Breast epithelium (tissue), 4 donors: ENCODE data around the gene SAPCD2. TPM values are rescaled to one million over a fixed set of nuclear protein-coding genes. Genes with fewer than 3 reads are reported as not detected.

Experiments used
- DNase-seq, 2 donors: peaks; one replicate each; pipeline ENCODE4 v3.0.0-alpha.2; 2019; ENCODE audit warnings: low spot score in 2 of 2
- H3K27ac ChIP-seq, 2 donors: fragments of 200-600 bp; sonication (generic) in 1 of 2; one replicate each; pipeline ENCODE4 v1.5.1; 2016 to 2019; ENCODE audit warnings: mild to moderate bottlenecking in 1 of 2
- H3K27me3 ChIP-seq, 2 donors: fragments of 200-600 bp; sonication (generic) in 1 of 2; one replicate each; pipeline versions ENCODE4 v1.5.1 to v1.6.0; 2017 to 2019; ENCODE audit warnings: control low read depth in 1 of 2, mild to moderate bottlenecking in 1 of 2
- H3K36me3 ChIP-seq: fragments of 200-600 bp; one replicate; pipeline ENCODE4 v1.5.1; 2019
- H3K4me1 ChIP-seq, 2 donors: fragments of 200-600 bp; sonication (generic); one replicate each; pipeline ENCODE4 v1.5.1; 2016 to 2019; ENCODE audit warnings: control low read depth in 1 of 2
- H3K4me3 ChIP-seq, 3 donors: fragments of 200-600 bp; sonication (generic); 1 replicate in 2 of 3; 2 replicates in 1 of 3; pipeline ENCODE4 v1.5.1; 2016 to 2019; ENCODE audit warnings: mild to moderate bottlenecking in 3 of 3, moderate library complexity in 2 of 3
- H3K9me3 ChIP-seq, 2 donors: fragments of 200-600 bp; sonication (generic) in 1 of 2; one replicate each; pipeline ENCODE4 v1.5.1; 2016 to 2019; ENCODE audit warnings: control low read depth in 1 of 2
- CTCF ChIP-seq, 3 donors: fragments of 450-650 bp; IDR thresholded peaks; one replicate each; pipeline ENCODE4 v1.5.1; 2016 to 2017; ENCODE audit warnings: antibody characterized with exemption in 3 of 3, mild to moderate bottlenecking in 3 of 3, moderate library complexity in 3 of 3
- POLR2A ChIP-seq: fragments of 450-650 bp; IDR thresholded peaks from one replicate; pipeline ENCODE4 v1.6.1; 2016; ENCODE audit warnings: antibody characterized with exemption, mild to moderate bottlenecking, moderate library complexity
- POLR2AphosphoS5 ChIP-seq, 3 donors: sonication (generic); formaldehyde crosslinking; IDR thresholded peaks; one replicate each; pipeline ENCODE4 v1.6.1; 2017; ENCODE audit warnings: antibody characterized with exemption in 3 of 3
- intact Hi-C: fragments of 100-400 bp; cut with DNase I; formaldehyde crosslinking; loops from one replicate; pipeline ENCODE4 v1.15.1; 2023; ENCODE audit warnings: low total_unique reads
- total RNA-seq, 3 donors: library from RNA; depleted of rRNA; stranded (reverse); fragments of >200 nt; gene quantifications; one replicate each; pipeline ENCODE4 v1.1.0, GENCODE V29; 2016

SAPCD2 gene
- total RNA-seq, 3 donors from 2014 or later: 0.96 to 2.9 (median 2.8) TPM

- peak overlapping the region in 2 of 3 donors; percentile 55 to 74 for H3K4me3 ChIP-seq
These were observed 925 bp upstream of the SAPCD2 start for GRCh38 chr9:137071282-137071681.

GRCh38 chr9:137070906-137071275 lies 534 bp upstream of the SAPCD2 start:
- intact Hi-C loops: no loop called here
- H3K27ac ChIP-seq: peak overlapping the region; percentile 82 to 91
- DNase-seq: no peak

More at GRCh38 chr9:137071282-137071681, 925 bp upstream of the SAPCD2 start:
- Histone ChIP-seq H3K4me1 (peaks cover 6 to 7% of the 10 kb centered on the region in 2 donors), H3K27me3 (peaks cover 0 to 4% of the 10 kb centered on the region in 2 donors), H3K9me3 (no peaks in the 10 kb centered on the region), H3K27ac (peak overlapping the region; percentile 82 to 91), H3K36me3 (no peaks in the 10 kb centered on the region)
- no peak for TF ChIP-seq POLR2AphosphoS5 (IDR thresholded peaks at IDR 0.05)
- DNase-seq: no peak
- intact Hi-C loops: no loop called here

GRCh38 chr9:137069508-137070091 lies 757 bp downstream of the SAPCD2 start:
- H3K36me3 ChIP-seq: no peaks in the 10 kb centered on the region
- intact Hi-C loops: no loop called here
- no peaks in the 10 kb centered on the region for H3K9me3 ChIP-seq
- no peak for DNase-seq
- peak overlapping the region in 2 of 3 donors; percentile 55 to 74 for H3K4me3 ChIP-seq
- peaks cover 0 to 4% of the 10 kb centered on the region in 2 donors for H3K27me3 ChIP-seq
- H3K4me1 ChIP-seq: peaks cover 6 to 7% of the 10 kb centered on the region in 2 donors
- TF ChIP-seq POLR2AphosphoS5 (IDR thresholded peaks at IDR 0.05): no peak
- TF ChIP-seq POLR2A: no peak
- no peak for TF ChIP-seq CTCF (IDR thresholded peaks at IDR 0.05)
- H3K27ac ChIP-seq: no peak overlapping the region

More at GRCh38 chr9:137070906-137071275, 534 bp upstream of the SAPCD2 start:
- H3K4me3 ChIP-seq: peak overlapping the region; percentile 24 to 74 (median 55)
- no peaks in the 10 kb centered on the region for H3K9me3 ChIP-seq
- H3K36me3 ChIP-seq: no peaks in the 10 kb centered on the region
- TF ChIP-seq CTCF (IDR thresholded peaks at IDR 0.05) (peak in 1 of 3 donors; percentile 55), POLR2AphosphoS5 (IDR thresholded peaks at IDR 0.05) (no peak)
- H3K27me3 ChIP-seq: peaks cover 0 to 4% of the 10 kb centered on the region in 2 donors
- H3K4me1 ChIP-seq: peaks cover 6 to 7% of the 10 kb centered on the region in 2 donors

GRCh38 chr9:137068539-137069507 lies 1.5 kb downstream of the SAPCD2 start:
- H3K4me1 ChIP-seq: peaks cover 6 to 7% of the 10 kb centered on the region in 2 donors
- peak overlapping the region in 1 of 3 donors; percentile 74 for H3K4me3 ChIP-seq
- TF ChIP-seq CTCF (IDR thresholded peaks at IDR 0.05): no peak
- no peak for TF ChIP-seq POLR2AphosphoS5 (IDR thresholded peaks at IDR 0.05)
- TF ChIP-seq POLR2A: no peak
- peaks cover 0 to 4% of the 10 kb centered on the region in 2 donors for H3K27me3 ChIP-seq
- no peaks in the 10 kb centered on the region for H3K9me3 ChIP-seq
- intact Hi-C loops: no loop called here
- DNase-seq: no peak
- no peak overlapping the region for H3K27ac ChIP-seq
- no peaks in the 10 kb centered on the region for H3K36me3 ChIP-seq

GRCh38 chr9:137067860-137068538 lies 2.4 kb downstream of the SAPCD2 start:
- Histone ChIP-seq H3K4me1 (peaks cover 7% of the 10 kb centered on the region in 2 donors), H3K4me3 (no peak overlapping the region), H3K36me3 (no peaks in the 10 kb centered on the region), H3K9me3 (no peaks in the 10 kb centered on the region), H3K27ac (no peak overlapping the region), H3K27me3 (peaks cover 0 to 4% of the 10 kb centered on the region in 2 donors)
- TF ChIP-seq CTCF (IDR thresholded peaks at IDR 0.05) (peak; percentile 68 to 87 (median 79)), POLR2AphosphoS5 (IDR thresholded peaks at IDR 0.05) (peak in 1 of 3 donors; percentile 15), POLR2A (no peak)
- peak; percentile 82 to 87 for DNase-seq
- intact Hi-C loops: no loop called here
